Measurements from ENCODE around the gene PCBD2. TPM values are rescaled to one million over a fixed set of nuclear protein-coding genes. Genes with fewer than 3 reads are reported as not detected.
"Not testable (repeated sequence)": the region's sequence is repeated elsewhere in the genome, so short reads cannot be mapped to it uniquely, and the experiment has no call there.

The PCBD2 gene
- total and polyA plus RNA-seq, 4 experiments from 2014 or later: 11.5 to 15.6 (median 12.3) TPM

DNA sequence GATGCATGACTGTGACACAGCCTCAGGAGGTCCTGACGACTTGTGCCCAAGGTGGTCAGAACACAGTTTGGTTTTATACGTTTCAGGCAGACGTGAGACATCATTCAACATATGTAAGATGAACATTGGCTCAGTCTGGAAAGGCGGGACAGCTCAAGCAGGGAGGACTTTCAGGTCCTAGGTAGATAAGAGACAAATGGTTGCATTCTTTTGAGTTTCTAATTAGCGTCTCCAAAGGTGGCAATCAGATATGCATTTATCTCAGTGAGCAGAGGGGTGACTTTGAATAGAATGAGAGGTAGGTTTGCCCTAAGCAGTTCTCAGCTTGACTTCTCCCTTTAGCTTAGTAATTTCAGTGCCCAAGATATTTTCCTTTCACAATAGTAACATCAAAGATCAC, 85.3 kb downstream of the PCBD2 start:
- H3K4me3 ChIP-seq (ENCODE audit: low read length in 2 of 2); CTCF ChIA-PET (ENCODE audit: partially characterized antibody); H3K4me1 ChIP-seq (ENCODE audit: insufficient read depth, low read length); H3K27ac Mint-ChIP-seq; H3K36me3 Mint-ChIP-seq; DNase-seq; H3K4me1 Mint-ChIP-seq; POLR2A ChIA-PET (ENCODE audit: partially characterized antibody); intact Hi-C loops (cut with micrococcal nuclease); H3K27me3 Mint-ChIP-seq; H3K9me3 Mint-ChIP-seq; H3K36me3 ChIP-seq (ENCODE audit: insufficient read depth, low read length); H3K4me3 Mint-ChIP-seq; H3K27me3 ChIP-seq (ENCODE audit: insufficient read depth, low read length); H3K9me3 ChIP-seq (ENCODE audit: control insufficient read depth in 1 of 2, low read length in 2 of 2); H3K27ac ChIP-seq (ENCODE audit: low read depth, low read length): not testable (repeated sequence)

DNA sequence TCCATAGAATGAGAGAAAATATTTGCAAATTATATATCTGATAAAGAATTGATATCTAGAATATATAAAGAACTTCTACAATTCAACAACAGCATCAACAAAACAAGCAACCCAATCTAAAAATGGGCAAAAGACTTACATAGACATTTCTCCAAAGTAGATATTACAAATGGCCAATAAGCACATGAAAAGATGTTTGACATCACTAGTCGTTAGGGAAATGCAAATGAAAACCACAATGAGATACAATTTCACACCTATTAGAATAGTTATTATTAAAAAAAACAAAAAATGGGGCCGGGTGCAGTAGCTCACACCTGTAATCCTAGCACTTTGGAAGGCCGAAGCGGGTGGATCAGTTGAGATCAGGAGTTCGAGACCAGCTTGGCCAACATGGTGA, 87.2 kb downstream of the PCBD2 start:
- H3K4me1 Mint-ChIP-seq: no peaks in the 10 kb centered on the region
- POLR2A ChIA-PET (ENCODE audit: partially characterized antibody): no interaction called here

DNA sequence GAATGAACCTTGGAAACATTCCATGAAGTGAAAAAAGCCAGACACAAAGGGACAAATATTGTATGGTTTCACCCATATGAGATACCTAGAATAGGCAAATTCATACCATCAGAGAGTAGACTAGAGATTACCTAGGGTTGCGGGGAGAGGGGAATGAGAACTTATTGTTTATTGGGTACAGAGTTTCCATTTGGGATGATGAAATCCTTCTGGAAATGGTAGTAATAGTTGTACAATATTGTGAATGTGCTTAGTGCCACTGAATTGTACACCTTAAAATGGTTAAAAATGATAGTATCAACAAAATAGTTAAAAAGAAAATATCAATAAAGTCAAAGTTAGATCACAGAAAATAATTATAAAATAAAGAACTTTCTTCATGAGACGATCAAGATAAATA, 88.2 kb downstream of the PCBD2 start:
- Histone ChIP-seq H3K27me3 (ENCODE audit: insufficient read depth, low read length) (no peaks in the 10 kb centered on the region), H3K27ac (ENCODE audit: low read depth, low read length) (no peak overlapping the region), H3K36me3 (ENCODE audit: insufficient read depth, low read length) (no peaks in the 10 kb centered on the region), H3K9me3 (ENCODE audit: control insufficient read depth in 1 of 2, low read length in 2 of 2) (no peaks in the 10 kb centered on the region), H3K4me1 (ENCODE audit: insufficient read depth, low read length) (no peaks in the 10 kb centered on the region), H3K4me3 (ENCODE audit: low read length in 2 of 2) (no peak overlapping the region)
- ChIA-PET POLR2A (ENCODE audit: partially characterized antibody) (no interaction called here), CTCF (ENCODE audit: partially characterized antibody) (no interaction called here)
- DNase-seq: no peak
- intact Hi-C loops (cut with micrococcal nuclease): no loop called here
- Mint-ChIP-seq H3K4me3 (no peak overlapping the region), H3K9me3 (no peaks in the 10 kb centered on the region), H3K36me3 (peaks cover 0 to 11% of the 10 kb centered on the region in 2 donors), H3K27me3 (no peaks in the 10 kb centered on the region), H3K27ac (no peak overlapping the region), H3K4me1 (no peaks in the 10 kb centered on the region)

More for the DNA sequence above, 87.2 kb downstream of the PCBD2 start:
- no peaks in the 10 kb centered on the region for H3K27me3 ChIP-seq (ENCODE audit: insufficient read depth, low read length)
- intact Hi-C loops (cut with micrococcal nuclease): no loop called here
- H3K9me3 Mint-ChIP-seq: no peaks in the 10 kb centered on the region
- peaks cover 0 to 5% of the 10 kb centered on the region in 2 donors for H3K36me3 Mint-ChIP-seq
- no peaks in the 10 kb centered on the region for H3K9me3 ChIP-seq (ENCODE audit: control insufficient read depth in 1 of 2, low read length in 2 of 2)
- H3K27me3 Mint-ChIP-seq: no peaks in the 10 kb centered on the region
- H3K27ac ChIP-seq (ENCODE audit: low read depth, low read length): no peak overlapping the region
- no peak overlapping the region for H3K27ac Mint-ChIP-seq
- H3K4me1 ChIP-seq (ENCODE audit: insufficient read depth, low read length): no peaks in the 10 kb centered on the region
- no peak for DNase-seq
- no peaks in the 10 kb centered on the region for H3K36me3 ChIP-seq (ENCODE audit: insufficient read depth, low read length)
- CTCF ChIA-PET (ENCODE audit: partially characterized antibody): no interaction called here
- no peak overlapping the region for H3K4me3 Mint-ChIP-seq
- H3K4me3 ChIP-seq (ENCODE audit: low read length in 2 of 2): no peak overlapping the region

DNA sequence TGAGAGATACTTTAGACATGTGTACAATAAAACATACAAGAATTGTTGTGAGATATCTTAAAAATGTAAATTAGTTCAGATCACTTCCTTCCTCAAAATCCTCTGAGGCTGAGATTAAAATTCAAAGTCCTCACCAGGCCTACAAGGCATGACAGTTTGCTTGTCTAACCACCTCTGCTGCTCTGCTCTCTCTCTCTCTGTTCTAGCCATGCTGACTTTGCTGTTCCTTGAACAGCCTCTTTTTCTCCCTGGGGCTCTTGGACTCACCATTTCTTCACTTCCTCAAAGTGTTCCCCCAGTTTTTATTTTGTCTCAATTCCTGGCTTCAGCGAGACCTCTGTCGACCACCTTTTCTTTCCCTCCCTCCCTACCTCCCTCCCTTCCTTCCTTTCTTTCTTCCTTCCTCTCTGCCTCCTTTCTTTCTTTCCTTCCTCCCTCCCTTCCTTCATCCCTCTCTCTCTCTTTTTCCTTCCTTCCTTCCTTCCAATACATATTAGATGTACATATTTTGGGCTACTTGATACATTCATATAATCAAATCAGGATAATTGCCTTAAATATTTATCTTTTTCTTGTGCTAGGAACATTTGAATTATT, 89.7 kb downstream of the PCBD2 start:
- no peak for DNase-seq
- intact Hi-C loops (cut with micrococcal nuclease): no loop called here
- POLR2A ChIA-PET (ENCODE audit: partially characterized antibody): no interaction called here
- peaks cover 0 to 7% of the 10 kb centered on the region in 2 donors for H3K36me3 Mint-ChIP-seq
- Histone ChIP-seq H3K4me3 (ENCODE audit: low read length in 2 of 2) (no peak overlapping the region), H3K27me3 (ENCODE audit: insufficient read depth, low read length) (no peaks in the 10 kb centered on the region), H3K27ac (ENCODE audit: low read depth, low read length) (no peak overlapping the region), H3K9me3 (ENCODE audit: control insufficient read depth in 1 of 2, low read length in 2 of 2) (no peaks in the 10 kb centered on the region), H3K4me1 (ENCODE audit: insufficient read depth, low read length) (no peaks in the 10 kb centered on the region), H3K36me3 (ENCODE audit: insufficient read depth, low read length) (no peaks in the 10 kb centered on the region)
- H3K9me3 Mint-ChIP-seq: peaks cover 0 to 6% (median 0%) of the 10 kb centered on the region in 8 donors
- H3K27ac Mint-ChIP-seq: peak overlapping the region in 1 of 7 donors; percentile 14
- no peak overlapping the region for H3K4me3 Mint-ChIP-seq
- H3K27me3 Mint-ChIP-seq: no peaks in the 10 kb centered on the region
- no peaks in the 10 kb centered on the region for H3K4me1 Mint-ChIP-seq
- CTCF ChIA-PET (ENCODE audit: partially characterized antibody): no interaction called here

DNA sequence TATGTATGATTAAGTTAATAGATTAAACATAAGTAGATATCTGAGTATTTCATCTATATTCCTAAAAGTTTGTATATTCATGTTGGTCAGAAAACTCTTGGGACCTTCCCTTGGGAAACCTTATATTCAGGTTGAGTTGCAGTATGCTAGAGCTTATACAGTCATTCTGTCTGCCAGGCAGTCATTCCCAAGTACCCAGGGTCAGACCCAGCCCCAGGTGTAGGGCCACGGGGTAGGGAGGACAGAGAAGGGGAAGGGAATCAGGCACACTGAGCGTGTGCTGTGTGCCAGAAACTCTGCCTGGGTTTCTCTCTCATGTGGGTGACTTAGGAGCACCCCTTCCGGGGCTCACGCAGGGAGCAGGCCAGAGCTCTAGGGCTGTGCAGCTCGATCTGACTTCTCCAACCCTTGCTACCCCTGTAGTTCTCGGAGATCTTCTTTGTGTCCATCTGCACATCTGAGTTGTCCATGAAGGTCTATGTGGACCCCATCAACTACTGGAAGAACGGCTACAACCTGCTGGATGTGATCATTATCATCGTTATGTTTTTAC, 91.0 kb downstream of the PCBD2 start:
- ChIA-PET POLR2A (ENCODE audit: partially characterized antibody) (no interaction called here), CTCF (ENCODE audit: partially characterized antibody) (no interaction called here)
- Histone ChIP-seq H3K36me3 (ENCODE audit: insufficient read depth, low read length) (no peaks in the 10 kb centered on the region), H3K4me1 (ENCODE audit: insufficient read depth, low read length) (no peaks in the 10 kb centered on the region), H3K27me3 (ENCODE audit: insufficient read depth, low read length) (no peaks in the 10 kb centered on the region), H3K9me3 (ENCODE audit: control insufficient read depth in 1 of 2, low read length in 2 of 2) (no peaks in the 10 kb centered on the region), H3K27ac (ENCODE audit: low read depth, low read length) (no peak overlapping the region), H3K4me3 (ENCODE audit: low read length in 2 of 2) (no peak overlapping the region)
- no peak overlapping the region for H3K4me3 Mint-ChIP-seq
- H3K4me1 Mint-ChIP-seq: no peaks in the 10 kb centered on the region
- DNase-seq: no peak
- H3K27ac Mint-ChIP-seq: peak overlapping the region in 1 of 7 donors; percentile 16
- peaks cover 4 to 7% of the 10 kb centered on the region in 2 donors for H3K36me3 Mint-ChIP-seq
- peaks cover 0 to 6% (median 0%) of the 10 kb centered on the region in 8 donors for H3K9me3 Mint-ChIP-seq
- no peaks in the 10 kb centered on the region for H3K27me3 Mint-ChIP-seq
- intact Hi-C loops (cut with micrococcal nuclease): no loop called here

DNA sequence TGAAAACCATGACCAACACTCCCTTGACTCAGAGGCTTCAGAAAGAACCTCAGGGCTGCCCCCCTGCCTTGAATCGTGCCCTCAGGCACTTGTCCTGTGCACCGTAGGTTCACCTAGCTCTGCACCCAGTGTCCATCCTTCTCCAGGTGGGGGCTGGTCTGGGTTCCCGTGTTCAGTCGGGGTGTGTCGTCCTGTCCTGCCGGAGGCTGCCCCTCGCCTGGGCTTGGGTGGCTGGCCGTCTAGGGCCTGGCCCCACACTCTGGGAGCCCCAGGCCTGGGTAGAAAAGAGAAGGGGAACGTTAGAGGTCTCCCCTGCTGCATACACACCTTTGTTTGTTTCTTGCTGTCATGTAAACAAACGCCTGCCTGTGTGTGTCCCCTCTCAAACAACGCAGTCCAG, 92.1 kb downstream of the PCBD2 start:
- no peaks in the 10 kb centered on the region for H3K4me1 ChIP-seq (ENCODE audit: insufficient read depth, low read length)
- ChIA-PET CTCF (ENCODE audit: partially characterized antibody) (no interaction called here), POLR2A (ENCODE audit: partially characterized antibody) (no interaction called here)

DNA sequence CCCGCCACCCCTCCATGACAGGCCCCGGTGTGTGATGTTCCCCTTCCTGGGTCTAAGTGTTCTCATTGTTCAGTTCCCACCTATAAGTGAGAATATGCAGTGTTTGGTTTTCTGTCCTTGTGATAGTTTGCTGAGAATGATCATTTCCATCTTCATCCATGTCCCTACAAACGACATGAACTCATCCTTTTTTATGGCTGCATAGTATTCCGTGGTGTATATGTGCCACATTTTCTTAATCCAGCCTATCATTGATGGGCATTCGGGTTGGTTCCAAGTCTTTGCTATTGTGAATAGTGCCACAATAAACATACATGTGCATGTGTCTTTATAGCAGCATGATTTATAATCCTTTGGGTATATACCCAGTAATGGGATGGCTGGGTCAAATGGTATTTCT, 93.1 kb downstream of the PCBD2 start:
- H3K4me3 Mint-ChIP-seq; intact Hi-C loops (cut with micrococcal nuclease); H3K4me1 Mint-ChIP-seq; CTCF ChIA-PET (ENCODE audit: partially characterized antibody); H3K27ac Mint-ChIP-seq; H3K27me3 ChIP-seq (ENCODE audit: insufficient read depth, low read length); H3K27ac ChIP-seq (ENCODE audit: low read depth, low read length); H3K4me1 ChIP-seq (ENCODE audit: insufficient read depth, low read length); H3K9me3 ChIP-seq (ENCODE audit: control insufficient read depth in 1 of 2, low read length in 2 of 2); H3K4me3 ChIP-seq (ENCODE audit: low read length in 2 of 2); POLR2A ChIA-PET (ENCODE audit: partially characterized antibody); H3K9me3 Mint-ChIP-seq; H3K36me3 ChIP-seq (ENCODE audit: insufficient read depth, low read length); DNase-seq; H3K27me3 Mint-ChIP-seq: not testable (repeated sequence)
- H3K36me3 Mint-ChIP-seq: peaks cover 5 to 13% of the 10 kb centered on the region in 2 donors

More for the DNA sequence above, 92.1 kb downstream of the PCBD2 start:
- no peak for DNase-seq
- H3K27me3 ChIP-seq (ENCODE audit: insufficient read depth, low read length): no peaks in the 10 kb centered on the region
- Mint-ChIP-seq H3K27ac (no peak overlapping the region), H3K9me3 (peaks cover 0 to 6% (median 0%) of the 10 kb centered on the region in 8 donors), H3K36me3 (peaks cover 5 to 7% of the 10 kb centered on the region in 2 donors), H3K27me3 (no peaks in the 10 kb centered on the region), H3K4me3 (no peak overlapping the region), H3K4me1 (no peaks in the 10 kb centered on the region)
- H3K4me3 ChIP-seq (ENCODE audit: low read length in 2 of 2): no peak overlapping the region
- intact Hi-C loops (cut with micrococcal nuclease): no loop called here
- H3K9me3 ChIP-seq (ENCODE audit: control insufficient read depth in 1 of 2, low read length in 2 of 2): no peaks in the 10 kb centered on the region
- H3K27ac ChIP-seq (ENCODE audit: low read depth, low read length): no peak overlapping the region
- H3K36me3 ChIP-seq (ENCODE audit: insufficient read depth, low read length): no peaks in the 10 kb centered on the region
